ENCODE results near the gene GMPS.

DNA sequence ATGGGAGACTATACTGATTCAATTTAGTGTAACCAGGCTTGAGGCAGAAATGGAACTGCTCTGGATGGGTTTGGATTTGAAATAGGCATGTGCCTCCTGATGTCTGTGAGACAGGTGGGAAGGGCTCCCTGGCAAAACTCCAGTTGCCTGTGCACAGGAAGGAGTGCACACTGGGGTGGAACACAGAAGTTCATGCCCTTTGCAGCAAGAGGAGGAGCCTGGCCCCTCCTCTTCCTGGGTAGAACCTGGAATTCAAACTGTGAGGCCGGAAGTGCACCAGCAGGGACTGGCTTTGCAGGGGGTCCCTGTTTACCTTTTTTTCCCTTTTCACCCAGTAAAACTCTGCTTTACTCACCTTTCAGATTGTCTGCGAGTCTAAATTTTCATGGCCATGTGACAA lies 99.9 kb downstream of the GMPS start:
- no peak for TF ChIP-seq POLR2A (IDR thresholded peaks at IDR 0.05; ENCODE audit: low read depth, low read length)
- TF ChIP-seq RFX5 (IDR thresholded peaks at IDR 0.05; ENCODE audit: low read depth, low read length), result no peak
- no peak for TF ChIP-seq MTA2 (IDR thresholded peaks at IDR 0.05; ENCODE audit: low read depth)
- TF ChIP-seq FOXK2 (IDR thresholded peaks at IDR 0.05), result no peak
- TF ChIP-seq CHD2 (IDR thresholded peaks at IDR 0.05; ENCODE audit: borderline replicate concordance, low read depth, low read length), result no peak
- TF ChIP-seq YY1 (IDR thresholded peaks at IDR 0.05; ENCODE audit: low read depth, low read length), result no peak
- no peak for TF ChIP-seq CREM (IDR thresholded peaks at IDR 0.05; ENCODE audit: low read depth)
- no peak for TF ChIP-seq TCF3 (IDR thresholded peaks at IDR 0.05; ENCODE audit: borderline replicate concordance, insufficient read depth, low read depth, low read length)
- TF ChIP-seq, protein P1, sequence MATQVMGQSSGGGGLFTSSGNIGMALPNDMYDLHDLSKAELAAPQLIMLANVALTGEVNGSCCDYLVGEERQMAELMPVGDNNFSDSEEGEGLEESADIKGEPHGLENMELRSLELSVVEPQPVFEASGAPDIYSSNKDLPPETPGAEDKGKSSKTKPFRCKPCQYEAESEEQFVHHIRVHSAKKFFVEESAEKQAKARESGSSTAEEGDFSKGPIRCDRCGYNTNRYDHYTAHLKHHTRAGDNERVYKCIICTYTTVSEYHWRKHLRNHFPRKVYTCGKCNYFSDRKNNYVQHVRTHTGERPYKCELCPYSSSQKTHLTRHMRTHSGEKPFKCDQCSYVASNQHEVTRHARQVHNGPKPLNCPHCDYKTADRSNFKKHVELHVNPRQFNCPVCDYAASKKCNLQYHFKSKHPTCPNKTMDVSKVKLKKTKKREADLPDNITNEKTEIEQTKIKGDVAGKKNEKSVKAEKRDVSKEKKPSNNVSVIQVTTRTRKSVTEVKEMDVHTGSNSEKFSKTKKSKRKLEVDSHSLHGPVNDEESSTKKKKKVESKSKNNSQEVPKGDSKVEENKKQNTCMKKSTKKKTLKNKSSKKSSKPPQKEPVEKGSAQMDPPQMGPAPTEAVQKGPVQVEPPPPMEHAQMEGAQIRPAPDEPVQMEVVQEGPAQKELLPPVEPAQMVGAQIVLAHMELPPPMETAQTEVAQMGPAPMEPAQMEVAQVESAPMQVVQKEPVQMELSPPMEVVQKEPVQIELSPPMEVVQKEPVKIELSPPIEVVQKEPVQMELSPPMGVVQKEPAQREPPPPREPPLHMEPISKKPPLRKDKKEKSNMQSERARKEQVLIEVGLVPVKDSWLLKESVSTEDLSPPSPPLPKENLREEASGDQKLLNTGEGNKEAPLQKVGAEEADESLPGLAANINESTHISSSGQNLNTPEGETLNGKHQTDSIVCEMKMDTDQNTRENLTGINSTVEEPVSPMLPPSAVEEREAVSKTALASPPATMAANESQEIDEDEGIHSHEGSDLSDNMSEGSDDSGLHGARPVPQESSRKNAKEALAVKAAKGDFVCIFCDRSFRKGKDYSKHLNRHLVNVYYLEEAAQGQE (IDR thresholded peaks at IDR 0.05; ENCODE audit: low read depth, low read length), result no peak
- no peak for TF ChIP-seq ZNF24 (IDR thresholded peaks at IDR 0.05)
- no peak for TF ChIP-seq EED (IDR thresholded peaks at IDR 0.05; ENCODE audit: low read depth)

All from GM12878 (cell line).